ENCODE results near the gene RNH1. TPM values are rescaled to one million over a fixed set of nuclear protein-coding genes. Genes with fewer than 3 reads are reported as not detected.
"Not testable (repeated sequence)": the region's sequence is repeated elsewhere in the genome, so short reads cannot be mapped to it uniquely, and the experiment has no call there.

The RNH1 gene
- total RNA-seq, 4 donors from 2014 or later = 218 to 259 (median 230) TPM

GRCh38 chr11:518463-519202, 11.6 kb upstream of the RNH1 start:
- ATAC-seq (ENCODE audit: low FRiP score) = peak; percentile 100
- DNase-seq (ENCODE audit: low spot score) = peak; percentile 78
- TF ChIP-seq CTCF (IDR thresholded peaks at IDR 0.05) = peak in 2 of 3 donors; percentile 95 to 100

GRCh38 chr11:516918-517685, 10.1 kb upstream of the RNH1 start:
- ATAC-seq (ENCODE audit: low FRiP score); DNase-seq (ENCODE audit: low spot score): not testable (repeated sequence)

DNA sequence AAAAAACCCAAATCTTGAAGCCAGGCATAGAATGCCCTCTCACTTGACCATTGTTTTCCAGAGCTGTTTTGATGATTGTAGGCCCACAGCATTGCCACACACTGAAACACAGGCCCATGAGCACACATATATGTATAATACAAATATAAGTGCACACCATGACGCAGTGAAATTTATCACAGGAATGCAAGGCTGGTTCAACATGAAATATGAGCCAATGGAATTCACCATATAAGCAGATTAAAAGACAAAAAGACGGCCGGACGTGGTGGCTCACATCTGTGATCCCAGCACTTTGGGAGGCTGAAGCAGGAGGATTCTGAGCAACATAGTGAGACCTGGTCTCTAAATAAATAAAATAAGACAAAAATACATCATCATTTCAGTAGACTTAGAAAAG, 9.4 kb upstream of the RNH1 start:
- no peak for DNase-seq (ENCODE audit: low spot score)
- no peak for ATAC-seq (ENCODE audit: low FRiP score)
- TF ChIP-seq CTCF (IDR thresholded peaks at IDR 0.05) = no peak

DNA sequence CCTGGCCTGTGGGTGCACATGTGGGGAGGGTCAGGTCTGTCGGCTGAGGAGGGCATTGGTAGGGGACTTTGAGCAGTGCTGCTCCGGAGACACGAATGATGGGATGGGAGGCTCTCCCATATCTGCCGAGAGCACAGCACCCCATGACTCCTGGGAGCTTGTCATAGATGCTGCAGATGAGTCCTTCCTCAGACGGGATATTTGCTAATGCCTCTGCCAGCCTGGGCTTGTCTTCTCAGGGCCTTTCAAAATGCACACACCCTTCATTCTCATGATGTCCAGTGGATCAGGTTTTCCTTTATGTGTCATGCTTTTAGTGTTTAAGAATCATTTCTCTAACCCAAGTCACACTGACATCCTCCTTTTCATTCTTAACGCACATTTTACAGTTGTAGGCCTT, 8.1 kb upstream of the RNH1 start:
- TF ChIP-seq CTCF (IDR thresholded peaks at IDR 0.05) = no peak
- ATAC-seq (ENCODE audit: low FRiP score) (no peak), DNase-seq (ENCODE audit: low spot score) (no peak)

- ATAC-seq (ENCODE audit: low FRiP score) (no peak), DNase-seq (ENCODE audit: low spot score) (no peak)
- TF ChIP-seq CTCF (IDR thresholded peaks at IDR 0.05) = no peak
Measured at GRCh38 chr11:514606-515005, 7.6 kb upstream of the RNH1 start.

- DNase-seq (ENCODE audit: low spot score) (no peak), ATAC-seq (ENCODE audit: low FRiP score) (no peak)
- no peak for TF ChIP-seq CTCF (IDR thresholded peaks at IDR 0.05)
Measured at GRCh38 chr11:512761-513595, 5.9 kb upstream of the RNH1 start.

GRCh38 chr11:508956-509355, 1.9 kb upstream of the RNH1 start:
- DNase-seq (ENCODE audit: low spot score) (no peak), ATAC-seq (ENCODE audit: low FRiP score) (no peak)
- TF ChIP-seq CTCF (IDR thresholded peaks at IDR 0.05) = no peak
